ENCODE results near the gene FASTK.
A peak's percentile ranks its signal among the peaks of the same experiment; 100 is the strongest.

The FASTK gene

GRCh38 chr7:151110941-151111645 is 30.5 kb upstream of the FASTK start:
- ATAC-seq (peak; percentile 80), DNase-seq (peak; percentile 80)
- H3K4me1 Mint-ChIP-seq: peaks cover 4% of the 10 kb centered on the region
- H3K4me3 Mint-ChIP-seq: no peak overlapping the region
- H3K9me3 Mint-ChIP-seq: no peaks in the 10 kb centered on the region
- no peak overlapping the region for H3K27ac Mint-ChIP-seq
- H3K36me3 Mint-ChIP-seq (ENCODE audit: low read depth): no peaks in the 10 kb centered on the region
- peaks cover 9% of the 10 kb centered on the region for H3K27me3 Mint-ChIP-seq

DNA sequence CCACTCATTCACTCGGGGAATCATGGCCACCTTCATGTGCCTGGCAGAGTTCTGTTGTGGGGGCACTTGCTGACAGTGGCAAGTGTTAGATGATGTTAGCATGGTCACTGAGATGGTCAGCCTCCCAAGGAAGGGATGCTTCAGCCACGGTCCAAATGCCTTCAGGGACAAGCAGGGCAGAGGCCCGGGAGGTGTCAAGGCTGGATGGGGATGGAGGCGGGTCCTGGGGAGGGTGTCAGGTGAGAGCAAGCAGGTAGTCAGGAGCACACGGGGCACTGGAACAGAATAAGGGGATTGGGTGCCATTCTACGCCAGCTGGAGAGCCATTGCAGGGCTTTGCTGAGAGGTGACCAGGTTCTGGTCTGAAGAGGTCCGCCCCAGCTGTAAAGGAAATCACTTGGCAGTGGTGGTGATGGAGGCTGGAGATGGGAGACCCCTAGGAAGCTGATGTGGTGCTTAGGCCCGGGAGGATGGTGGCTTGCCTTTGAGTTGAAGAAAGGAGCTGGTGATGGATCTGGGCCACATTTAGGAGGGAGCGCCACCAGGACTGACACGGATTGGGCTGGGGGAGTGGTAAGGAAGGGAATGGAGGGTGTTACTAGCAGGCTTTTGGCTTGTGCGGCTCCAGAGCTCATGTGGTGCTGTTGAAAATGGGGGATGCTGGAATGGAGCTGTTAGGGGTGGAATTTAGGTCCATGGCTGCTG is 29.8 kb upstream of the FASTK start:
- H3K9me3 Mint-ChIP-seq: no peaks in the 10 kb centered on the region
- ATAC-seq (no peak), DNase-seq (no peak)
- no peak overlapping the region for H3K4me3 Mint-ChIP-seq
- no peak overlapping the region for H3K27ac Mint-ChIP-seq
- no peaks in the 10 kb centered on the region for H3K36me3 Mint-ChIP-seq (ENCODE audit: low read depth)
- H3K4me1 Mint-ChIP-seq: peaks cover 4% of the 10 kb centered on the region
- H3K27me3 Mint-ChIP-seq: peaks cover 5% of the 10 kb centered on the region

- peaks cover 4% of the 10 kb centered on the region for H3K4me1 Mint-ChIP-seq
- no peak overlapping the region for H3K4me3 Mint-ChIP-seq
- peaks cover 5% of the 10 kb centered on the region for H3K27me3 Mint-ChIP-seq
- DNase-seq (no peak), ATAC-seq (no peak)
- H3K27ac Mint-ChIP-seq: no peak overlapping the region
- H3K9me3 Mint-ChIP-seq: no peaks in the 10 kb centered on the region
- H3K36me3 Mint-ChIP-seq (ENCODE audit: low read depth): no peaks in the 10 kb centered on the region
These were observed 28.8 kb upstream of the FASTK start for GRCh38 chr7:151109094-151110048.

GRCh38 chr7:151107882-151108281 is 27.3 kb upstream of the FASTK start:
- H3K4me1 Mint-ChIP-seq: no peaks in the 10 kb centered on the region
- H3K27me3 Mint-ChIP-seq: peaks cover 3% of the 10 kb centered on the region
- H3K9me3 Mint-ChIP-seq: no peaks in the 10 kb centered on the region
- no peak overlapping the region for H3K4me3 Mint-ChIP-seq
- H3K27ac Mint-ChIP-seq: no peak overlapping the region
- no peak for ATAC-seq
- H3K36me3 Mint-ChIP-seq (ENCODE audit: low read depth): no peaks in the 10 kb centered on the region
- DNase-seq: no peak

DNA sequence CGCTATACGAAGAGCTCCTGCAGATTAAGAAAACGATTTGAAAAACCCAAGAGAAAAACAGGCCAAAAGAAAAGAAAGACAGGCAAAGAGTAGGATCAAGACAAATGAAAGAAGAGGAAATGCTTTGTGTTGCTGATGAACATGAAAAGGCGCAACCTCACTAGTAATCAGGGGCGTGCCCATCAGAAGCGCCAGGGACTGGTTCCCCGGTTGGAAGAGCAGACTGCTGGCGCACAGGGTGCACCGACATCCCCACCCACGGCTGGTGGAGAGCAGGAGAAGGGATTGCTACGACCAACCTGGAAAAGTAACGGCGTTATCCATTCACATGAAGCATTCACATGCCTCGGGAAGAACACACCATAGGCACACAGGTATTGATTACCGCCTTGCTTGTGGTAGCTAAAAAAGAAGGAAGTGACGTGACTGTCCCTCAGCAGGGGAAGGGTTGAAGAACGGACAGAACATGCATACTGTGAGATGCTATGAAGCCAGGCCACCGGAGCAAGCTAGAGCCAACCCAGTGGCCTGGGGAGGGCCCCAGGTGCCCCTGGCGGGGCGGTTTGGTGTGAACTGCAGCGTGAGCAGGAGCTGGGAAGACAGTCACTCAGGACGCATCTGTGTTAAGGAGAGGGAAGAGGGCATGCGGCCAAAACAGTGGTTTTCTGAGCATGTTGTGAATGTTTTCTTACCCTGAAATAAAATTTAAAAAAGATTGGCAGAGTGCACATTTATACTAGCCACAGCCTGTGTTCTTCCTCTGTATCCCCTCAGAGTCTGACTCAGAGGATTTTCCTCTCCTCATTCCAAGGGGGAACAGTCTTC is 24.0 kb upstream of the FASTK start:
- H3K4me1 Mint-ChIP-seq: no peaks in the 10 kb centered on the region
- no peak overlapping the region for H3K4me3 Mint-ChIP-seq
- ATAC-seq (no peak), DNase-seq (no peak)
- no peak overlapping the region for H3K27ac Mint-ChIP-seq
- H3K9me3 Mint-ChIP-seq: no peaks in the 10 kb centered on the region
- H3K27me3 Mint-ChIP-seq: no peaks in the 10 kb centered on the region
- H3K36me3 Mint-ChIP-seq (ENCODE audit: low read depth): no peaks in the 10 kb centered on the region

- Mint-ChIP-seq H3K27me3 (no peaks in the 10 kb centered on the region), H3K9me3 (no peaks in the 10 kb centered on the region), H3K4me1 (no peaks in the 10 kb centered on the region), H3K36me3 (ENCODE audit: low read depth) (no peaks in the 10 kb centered on the region), H3K27ac (no peak overlapping the region), H3K4me3 (no peak overlapping the region)
- ATAC-seq: no peak
- DNase-seq: no peak
These were observed 23.4 kb upstream of the FASTK start for GRCh38 chr7:151103973-151104372.

- no peak for ATAC-seq
- Mint-ChIP-seq H3K9me3 (no peaks in the 10 kb centered on the region), H3K4me3 (no peak overlapping the region), H3K4me1 (no peaks in the 10 kb centered on the region), H3K27me3 (no peaks in the 10 kb centered on the region), H3K36me3 (ENCODE audit: low read depth) (no peaks in the 10 kb centered on the region), H3K27ac (no peak overlapping the region)
- DNase-seq: no peak
These were observed 22.4 kb upstream of the FASTK start for GRCh38 chr7:151102991-151103390.

GRCh38 chr7:151101621-151102396 is 21.2 kb upstream of the FASTK start:
- Mint-ChIP-seq H3K27ac (no peak overlapping the region), H3K4me1 (no peaks in the 10 kb centered on the region), H3K36me3 (ENCODE audit: low read depth) (no peaks in the 10 kb centered on the region), H3K4me3 (no peak overlapping the region), H3K9me3 (no peaks in the 10 kb centered on the region), H3K27me3 (no peaks in the 10 kb centered on the region)
- DNase-seq (no peak), ATAC-seq (no peak)

- no peaks in the 10 kb centered on the region for H3K27me3 Mint-ChIP-seq
- H3K36me3 Mint-ChIP-seq (ENCODE audit: low read depth): peaks cover 2% of the 10 kb centered on the region
- no peak overlapping the region for H3K4me3 Mint-ChIP-seq
- ATAC-seq: no peak
- no peak for DNase-seq
- no peaks in the 10 kb centered on the region for H3K4me1 Mint-ChIP-seq
- H3K9me3 Mint-ChIP-seq: no peaks in the 10 kb centered on the region
- no peak overlapping the region for H3K27ac Mint-ChIP-seq
These were observed 20.3 kb upstream of the FASTK start for GRCh38 chr7:151100921-151101320.

- Mint-ChIP-seq H3K4me1 (no peaks in the 10 kb centered on the region), H3K27me3 (no peaks in the 10 kb centered on the region), H3K4me3 (no peak overlapping the region), H3K36me3 (ENCODE audit: low read depth) (peaks cover 2% of the 10 kb centered on the region), H3K9me3 (no peaks in the 10 kb centered on the region), H3K27ac (no peak overlapping the region)
- DNase-seq (no peak), ATAC-seq (no peak)
These were observed 19.0 kb upstream of the FASTK start for GRCh38 chr7:151099486-151100211.

DNA sequence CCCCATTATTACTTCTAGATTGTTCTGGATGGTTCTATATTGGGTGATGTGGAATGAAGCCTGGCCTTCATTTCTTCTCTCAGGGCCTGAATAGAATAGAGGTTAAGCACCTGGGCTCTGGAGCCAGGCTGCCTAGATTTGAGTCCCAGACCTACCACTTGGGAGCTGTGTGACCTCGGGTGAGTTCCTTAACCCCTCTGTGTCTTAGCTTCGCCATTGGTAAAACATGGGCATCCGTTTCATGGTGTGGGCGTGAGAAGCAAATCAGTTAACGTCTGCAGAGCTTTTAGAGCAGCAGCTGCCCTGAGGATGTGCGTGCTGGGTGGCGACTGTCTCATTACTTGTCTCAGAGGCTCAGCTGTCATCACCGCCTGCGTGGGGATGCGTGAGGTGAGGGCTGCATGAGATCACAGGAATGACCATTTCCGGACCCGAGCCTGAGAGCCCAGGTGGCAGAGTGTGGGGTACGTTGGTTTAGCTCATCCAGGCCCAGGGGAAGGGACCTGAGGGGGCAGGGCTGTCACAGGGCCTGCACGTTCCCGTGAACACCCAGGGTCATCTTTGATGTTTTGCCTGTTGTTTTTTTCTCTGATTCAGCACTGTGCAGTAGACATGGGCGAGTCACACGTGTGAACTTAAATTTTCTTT is 15.3 kb upstream of the FASTK start:
- no peak overlapping the region for H3K27ac Mint-ChIP-seq
- ATAC-seq: no peak

DNA sequence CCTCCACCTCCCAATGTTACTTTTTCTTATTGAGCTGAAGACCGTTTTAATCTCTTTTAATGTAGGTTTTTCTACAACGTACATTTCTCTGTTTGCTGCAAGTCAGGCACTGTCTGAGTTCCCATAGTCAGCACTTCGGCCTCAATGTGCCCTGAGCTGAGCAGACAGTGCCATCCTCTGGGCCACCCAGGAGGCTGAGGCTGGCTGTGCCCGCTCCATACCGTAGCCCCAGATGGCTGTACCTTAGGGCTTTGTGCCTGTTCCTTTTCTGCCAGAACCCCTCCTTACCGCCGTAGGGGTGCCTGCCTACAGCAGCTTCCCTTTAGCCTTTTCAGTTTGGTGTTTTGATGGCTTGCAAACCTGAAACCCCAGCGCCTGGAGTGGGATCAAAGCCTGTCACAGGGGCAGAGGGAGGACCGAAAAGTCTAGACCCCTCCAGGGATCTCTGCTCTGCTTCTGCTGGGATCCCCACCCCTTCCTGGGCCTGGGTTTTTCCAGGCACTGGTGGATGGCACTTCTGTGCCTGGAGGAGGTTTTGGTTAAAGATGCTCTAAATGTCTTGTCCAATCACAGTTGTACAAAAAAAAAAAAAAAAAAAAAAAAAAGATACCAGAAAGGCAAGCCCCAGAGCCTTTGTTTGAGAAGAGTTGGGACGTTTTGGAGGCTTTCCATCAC is 14.7 kb upstream of the FASTK start:
- peaks cover 3% of the 10 kb centered on the region for H3K4me1 Mint-ChIP-seq
- DNase-seq: no peak
- no peaks in the 10 kb centered on the region for H3K9me3 Mint-ChIP-seq
- H3K27me3 Mint-ChIP-seq: peaks cover 3% of the 10 kb centered on the region
- peaks cover 2% of the 10 kb centered on the region for H3K36me3 Mint-ChIP-seq (ENCODE audit: low read depth)
- H3K27ac Mint-ChIP-seq: no peak overlapping the region
- ATAC-seq: no peak
- H3K4me3 Mint-ChIP-seq: no peak overlapping the region

More for the DNA sequence above, 15.3 kb upstream of the FASTK start:
- Mint-ChIP-seq H3K36me3 (ENCODE audit: low read depth) (peaks cover 2% of the 10 kb centered on the region), H3K9me3 (no peaks in the 10 kb centered on the region), H3K4me3 (no peak overlapping the region), H3K4me1 (peaks cover 3% of the 10 kb centered on the region), H3K27me3 (peaks cover 3% of the 10 kb centered on the region)
- no peak for DNase-seq
